ENCODE data around the gene CALD1.

The CALD1 gene

GRCh38 chr7:134763960-134764359 lies 15.5 kb upstream of the CALD1 start:
- no peak for DNase-seq

- no peak for DNase-seq
Observed at GRCh38 chr7:134764365-134764764, 15.1 kb upstream of the CALD1 start.

- no peak for DNase-seq
Observed at GRCh38 chr7:134766779-134767519, 12.5 kb upstream of the CALD1 start.

GRCh38 chr7:134767520-134768168 lies 11.8 kb upstream of the CALD1 start:
- no peak for DNase-seq

GRCh38 chr7:134768243-134768642 lies 11.2 kb upstream of the CALD1 start:
- no peak for DNase-seq

- DNase-seq, result no peak
Observed at GRCh38 chr7:134770676-134771075, 8.8 kb upstream of the CALD1 start.

- no peak for DNase-seq
Observed at GRCh38 chr7:134771111-134771510, 8.3 kb upstream of the CALD1 start.

GRCh38 chr7:134771889-134772288 lies 7.5 kb upstream of the CALD1 start:
- DNase-seq, result no peak

GRCh38 chr7:134772401-134772800 lies 7.0 kb upstream of the CALD1 start:
- no peak for DNase-seq

GRCh38 chr7:134773164-134773563 lies 6.3 kb upstream of the CALD1 start:
- DNase-seq, result no peak

GRCh38 chr7:134774119-134774518 lies 5.3 kb upstream of the CALD1 start:
- no peak for DNase-seq

- DNase-seq, result no peak
Observed at GRCh38 chr7:134777470-134777869, 2.0 kb upstream of the CALD1 start.

- DNase-seq, result no peak
Observed at GRCh38 chr7:134777908-134778580, 1.4 kb upstream of the CALD1 start.

- DNase-seq, result no peak
Observed at GRCh38 chr7:134779741-134780065, 269 bp downstream of the CALD1 start.

GRCh38 chr7:134780166-134780828 lies 863 bp downstream of the CALD1 start:
- DNase-seq, result no peak

- DNase-seq, result no peak
Observed at GRCh38 chr7:134781171-134781570, 1.7 kb downstream of the CALD1 start.

GRCh38 chr7:134782121-134782623 lies 2.7 kb downstream of the CALD1 start:
- no peak for DNase-seq

GRCh38 chr7:134783294-134784069 lies 4.0 kb downstream of the CALD1 start:
- DNase-seq, result no peak

- no peak for DNase-seq
Observed at GRCh38 chr7:134784251-134785049, 5.0 kb downstream of the CALD1 start.

GRCh38 chr7:134785842-134786241 lies 6.4 kb downstream of the CALD1 start:
- DNase-seq, result no peak

- no peak for DNase-seq
Observed at GRCh38 chr7:134787064-134787463, 7.6 kb downstream of the CALD1 start.

- DNase-seq, result no peak
Observed at GRCh38 chr7:134787720-134788119, 8.3 kb downstream of the CALD1 start.

All from activated gamma-delta T cell treated with Interleukin-2 at 50 U/mL for 16 hours (primary cell).